ENCODE results near the gene GOLGA6L10. TPM values are rescaled to one million over a fixed set of nuclear protein-coding genes. Genes with fewer than 3 reads are reported as not detected.

Gene GOLGA6L10
- total RNA-seq, 1 donor from 2014 or later, result 1.2 TPM

- DNase-seq (ENCODE audit: low read depth), result no peak
- no peak overlapping the region for H3K4me3 ChIP-seq (ENCODE audit: low read depth, low read length)
These were observed 51.7 kb downstream of the GOLGA6L10 start for GRCh38 chr15:82297546-82297945.

GRCh38 chr15:82294061-82294690 lies 55.1 kb downstream of the GOLGA6L10 start:
- TF ChIP-seq CTCF (conservative IDR thresholded peaks at IDR 0.05; ENCODE audit: low read depth, low read length), result no peak

More at GRCh38 chr15:82297546-82297945, 51.7 kb downstream of the GOLGA6L10 start:
- TF ChIP-seq CTCF (conservative IDR thresholded peaks at IDR 0.05; ENCODE audit: low read depth, low read length), result no peak

GRCh38 chr15:82292271-82292670 lies 57.0 kb downstream of the GOLGA6L10 start:
- no peak for TF ChIP-seq CTCF (conservative IDR thresholded peaks at IDR 0.05; ENCODE audit: low read depth, low read length)
- DNase-seq (ENCODE audit: low read depth), result no peak
- H3K4me3 ChIP-seq (ENCODE audit: low read depth, low read length), result no peak overlapping the region

More at GRCh38 chr15:82294061-82294690, 55.1 kb downstream of the GOLGA6L10 start:
- H3K4me3 ChIP-seq (ENCODE audit: low read depth, low read length), result no peak overlapping the region
- DNase-seq (ENCODE audit: low read depth), result no peak

Other genes with a start within 250 kb of the GOLGA6L10 start
- 14.5 and 16.6 TPM in 2 replicates for gene EFL1, start 86.7 kb downstream of the GOLGA6L10 start, total RNA-seq
- gene SAXO2, start 86.7 kb downstream of the GOLGA6L10 start, total RNA-seq, result 0.12 and 2.2 TPM in 2 replicates
- 0.72 and 2.5 TPM in 2 replicates for gene GOLGA6L9, start 80.3 kb upstream of the GOLGA6L10 start, total RNA-seq
- 4,116 and 4,952 TPM in 2 replicates for gene RPS17, start 191.0 kb upstream of the GOLGA6L10 start, total RNA-seq